GM12878 (cell line): Measurements from ENCODE around the gene ARID5B. TPM values are rescaled to one million over a fixed set of nuclear protein-coding genes. Genes with fewer than 3 reads are reported as not detected.

Source experiments
- ATAC-seq: fragments of 200-7000 bp; cut with Tn5 transposase; 3 replicates; pipeline ENCODE4 v1.9.1; 2020; ENCODE audit warnings: mild to moderate bottlenecking, moderate library complexity
- BruUV-seq: library from RNA; stranded (reverse); fragments of 400-500 nt; replicated peaks from 2 replicates; lab custom pipeline; 2021; lab: Mats Ljungman, UMichigan
- CTCF ChIA-PET: fragments of 300-600 bp; sonication (Branson Sonifier 250); formaldehyde crosslinking; extraction: SDS; loops from one replicate; lab custom pipeline; 2021; ENCODE audit warnings: inconsistent platforms; lab: Yijun Ruan, JAX
- POLR2A ChIA-PET: fragments of 350-600 bp; formaldehyde crosslinking; extraction: SDS; loops from one replicate; lab custom pipeline; 2021; ENCODE audit warnings: inconsistent platforms; lab: Charles Lee
- RAD21 ChIA-PET: fragments of 300-600 bp; sonication (Branson Sonifier 250); formaldehyde crosslinking; loops from one replicate; lab custom pipeline; 2023; ENCODE audit warnings: antibody characterized with exemption; ENCODE audit not compliant: unreplicated experiment; lab: Charles Lee
- SMC1A ChIA-PET: fragments of 300-600 bp; sonication (Branson Sonifier 250); formaldehyde crosslinking; loops from one replicate; lab custom pipeline; 2023; ENCODE audit not compliant: unreplicated experiment, uncharacterized antibody; lab: Charles Lee
- DNase-seq: peaks from one replicate; pipeline ENCODE4 v3.0.0-alpha.2; 2011; ENCODE audit warnings: low read depth, low spot score
- FAIRE-seq: peaks from 3 replicates; lab custom pipeline; 2011; peaks lifted over from hg19 to GRCh38; lab: Jason Lieb, UNC
- H2AFZ ChIP-seq: 2 replicates; pipeline ENCODE4 v1.6.0; 2011; ENCODE audit warnings: low read depth, low read length, control low read depth; ENCODE audit not compliant: control insufficient read depth
- H3K27ac ChIP-seq: 2 replicates; pipeline ENCODE4 v1.5.1; 2011; ENCODE audit warnings: control low read depth; ENCODE audit not compliant: control insufficient read depth, insufficient read depth
- H3K27me3 ChIP-seq, 2 experiments: replicated peaks in 1 of 2; 2 replicates each; pipeline versions ENCODE4 v1.6.0 to v1.6.1; 2011; ENCODE audit warnings: low read length in 1 of 2; ENCODE audit not compliant: control insufficient read depth in 2 of 2, insufficient read depth in 2 of 2
- H3K36me3 ChIP-seq, 2 experiments: 2 replicates each; pipeline ENCODE4 v1.5.1; 2011; ENCODE audit warnings: low read length in 1 of 2; ENCODE audit not compliant: control insufficient read depth in 2 of 2, insufficient read depth in 2 of 2
- H3K4me1 ChIP-seq: 2 replicates; pipeline ENCODE4 v1.6.1; 2011; ENCODE audit warnings: mild to moderate bottlenecking, low read length, moderate library complexity, mixed read lengths; ENCODE audit not compliant: control insufficient read depth, insufficient read depth
- H3K4me2 ChIP-seq: 2 replicates; pipeline ENCODE4 v1.6.0; 2011; ENCODE audit warnings: control low read depth; ENCODE audit not compliant: control insufficient read depth, insufficient read depth
- H3K4me3 ChIP-seq: fragments of 200-600 bp; sonication (generic); 2 replicates; pipeline ENCODE4 v1.5.1; 2016
- H3K79me2 ChIP-seq: 2 replicates; pipeline ENCODE4 v1.6.0; 2011; ENCODE audit warnings: low read length; ENCODE audit not compliant: control insufficient read depth, insufficient read depth
- H3K9ac ChIP-seq: 2 replicates; pipeline ENCODE4 v1.8.0; 2011; ENCODE audit warnings: low read length, control low read depth, mixed read lengths; ENCODE audit not compliant: control insufficient read depth, insufficient read depth
- H3K9me3 ChIP-seq: replicated peaks from 3 replicates; pipeline ENCODE4 v1.5.1; 2011; ENCODE audit warnings: mild to moderate bottlenecking, low read length; ENCODE audit not compliant: control insufficient read depth, insufficient read depth
- H4K20me1 ChIP-seq: 2 replicates; pipeline ENCODE4 v1.6.0; 2011; ENCODE audit not compliant: control insufficient read depth, insufficient read depth
- CHD4 ChIP-seq: fragments of 200-600 bp; sonication (generic); IDR thresholded peaks from 2 replicates; pipeline ENCODE4 v1.6.1; 2016; ENCODE audit warnings: mild to moderate bottlenecking
- EED ChIP-seq: sonication (generic); IDR thresholded peaks from 2 replicates; pipeline ENCODE4 v1.6.1; 2016; ENCODE audit warnings: antibody characterized with exemption, low read depth
- EZH2 ChIP-seq: IDR thresholded peaks from 2 replicates; pipeline ENCODE4 v1.6.1; 2012; ENCODE audit warnings: low read depth, mild to moderate bottlenecking, control low read depth, inconsistent platforms, low read length, borderline replicate concordance; ENCODE audit not compliant: control insufficient read depth
- KDM1A ChIP-seq: fragments of 200-600 bp; sonication (generic); IDR thresholded peaks from 2 replicates; pipeline ENCODE4 v1.6.1; 2016; ENCODE audit warnings: borderline replicate concordance
- MAX ChIP-seq: IDR thresholded peaks from 2 replicates; pipeline ENCODE4 v1.6.1; 2012; ENCODE audit warnings: low read depth, low read length, improper control_type of control experiment
- MEF2A ChIP-seq: IDR thresholded peaks from 2 replicates; pipeline ENCODE4 v1.6.1; 2011; ENCODE audit warnings: low read depth, mild to moderate bottlenecking, low read length, moderate library complexity; ENCODE audit not compliant: insufficient read depth
- MTA2 ChIP-seq: fragments of 450-650 bp; IDR thresholded peaks from 2 replicates; pipeline ENCODE4 v1.6.1; 2016; ENCODE audit warnings: low read depth, mild to moderate bottlenecking, moderate library complexity
- NFYB ChIP-seq: IDR thresholded peaks from 2 replicates; pipeline ENCODE4 v1.6.1; 2011; ENCODE audit warnings: low read depth, mild to moderate bottlenecking, low read length, improper control_type of control experiment, moderate library complexity; ENCODE audit not compliant: insufficient read depth
- RBBP5 ChIP-seq: fragments of 200-600 bp; sonication (generic); conservative IDR thresholded peaks from 2 replicates; pipeline ENCODE4 v1.6.1; 2016
- STAT1 ChIP-seq: fragments of 450-650 bp; conservative IDR thresholded peaks from 2 replicates; pipeline ENCODE4 v1.6.1; 2014; ENCODE audit warnings: antibody characterized with exemption, mild to moderate bottlenecking
- STAT3 ChIP-seq: IDR thresholded peaks from 2 replicates; pipeline ENCODE4 v1.6.1; 2011; ENCODE audit warnings: low read depth, low read length, improper control_type of control experiment
- ZNF24 ChIP-seq: fragments of 450-650 bp; IDR thresholded peaks from 2 replicates; pipeline ENCODE4 v1.6.1; 2017; ENCODE audit warnings: antibody characterized with exemption, mild to moderate bottlenecking
- WGBS: methylation state at CpG from one replicate; pipeline ENCODE4 v1.1.6; 2016; ENCODE audit warnings: low lambda C conversion rate; ENCODE audit not compliant: insufficient replicate concordance, insufficient coverage; ENCODE audit errors: missing lambda C conversion rate; 5-methylcytosine and 5-hydroxymethylcytosine counted together
- in situ Hi-C: fragments of 300-500 bp; cut with MboI; formaldehyde crosslinking; loops from 9 replicates; pipeline ENCODE4 v1.14.3; 2018; ENCODE audit warnings: mixed read lengths
- intact Hi-C: fragments of 100-400 bp; cut with micrococcal nuclease; formaldehyde crosslinking; loops from one replicate; pipeline ENCODE4 v1.14.2; 2022; ENCODE audit not compliant: unreplicated experiment
- polyA plus RNA-seq, 11 experiments: library from polyadenylated mRNA; depleted of rRNA in 4 of 11; unstranded in 6 of 11; stranded (reverse) in 5 of 11; fragments of >200 nt; fragmentation: Nextera tagmentation in 4 of 11; fragmentation: Illumina TruSeq in 1 of 11; extraction: Ambion mirVana in 4 of 11; extraction: Trizol in 1 of 11; gene quantifications; 1 replicate in 1 of 11; 2 replicates in 10 of 11; pipeline versions ENCODE4 v1.2.1 to v1.2.3, GENCODE V29; 2011 to 2016; ENCODE audit warnings: inconsistent platforms in 2 of 11, missing spikeins in 2 of 11, low read depth in 1 of 11
- total RNA-seq, 4 experiments: library from RNA; depleted of rRNA in 3 of 4; stranded (reverse); fragments of >200 nt in 3 of 4; fragmentation: Illumina TruSeq in 1 of 4; extraction: Trizol in 1 of 4; gene quantifications; 2 replicates each; pipeline versions ENCODE4 v1.2.1 to v1.2.3, GENCODE V29; 2013 to 2021

ARID5B gene
- total and polyA plus RNA-seq, 10 of the 15 experiments (the other 5 are each of a cell fraction or from before 2014, with no cell fraction given), result 2.7 to 8.5 (median 6.1) TPM

- Histone ChIP-seq H3K79me2 (peaks cover 6% of the 10 kb centered on the region), H3K9me3 (no peaks in the 10 kb centered on the region; the same call in 1 of the 3 replicates), H2AFZ (no peak overlapping the region), H3K4me2 (no peak overlapping the region), H3K36me3 (peaks cover 0 to 42% of the 10 kb centered on the region in 2 experiments; a peak in 1 of 4 replicates), H3K4me3 (no peak overlapping the region), H3K27ac (no peak overlapping the region), H3K27me3 (no peaks in the 10 kb centered on the region), H3K4me1 (no peaks in the 10 kb centered on the region), H4K20me1 (no peaks in the 10 kb centered on the region), H3K9ac (no peak overlapping the region)
- WGBS, result 100% methylated on average over 2 of the region's 2 CpGs
- in situ Hi-C loops, result no loop called here
- POLR2A ChIA-PET, result no interaction called here
- TF ChIP-seq CHD4 (no peak), KDM1A (no peak), EZH2 (no peak), MEF2A (no peak), EED (no peak), MTA2 (no peak), STAT3 (no peak), ZNF24 (no peak), STAT1 (no peak), NFYB (no peak), RBBP5 (no peak), MAX (no peak)
- SMC1A ChIA-PET, result interaction anchor here (0.6 to 1.5 kb wide), 2 partner anchors 11 to 77 kb away, joined by 3 read pairs; no protein-coding TSS in a partner anchor
- intact Hi-C loops, result no loop called here
- RAD21 ChIA-PET, result interaction anchor here (0.7 kb wide), 1 partner anchor 11 kb away, joined by 3 read pairs; no protein-coding TSS in a partner anchor
- ATAC-seq (no peak), FAIRE-seq (no peak), DNase-seq (no peak)
- no TSS peak for BruUV-seq
- CTCF ChIA-PET, result no interaction called here
Observed at GRCh38 chr10:61950449-61951143, 49.1 kb downstream of the ARID5B start.
